Measurements from ENCODE around the gene IL17RA.

The IL17RA gene

GRCh38 chr22:17108256-17109112, 23.7 kb downstream of the IL17RA start:
- Histone ChIP-seq H3K9me3 (ENCODE audit: insufficient read depth, low read depth, low read length) (no peaks in the 10 kb centered on the region), H3K27me3 (ENCODE audit: insufficient read depth, low read length) (no peaks in the 10 kb centered on the region), H3K4me1 (ENCODE audit: insufficient read depth, low read length) (no peaks in the 10 kb centered on the region), H3K36me3 (ENCODE audit: insufficient read depth, low read length) (peaks cover 4% of the 10 kb centered on the region; the same call in 1 of the 2 replicates), H3K4me3 (ENCODE audit: low read length) (no peak overlapping the region), H3K9ac (ENCODE audit: low read depth, low read length) (no peak overlapping the region), H3K27ac (ENCODE audit: low read depth, low read length) (no peak overlapping the region)
- WGBS, result 96% methylated on average over 66 of the region's 66 CpGs

GRCh38 chr22:17109113-17109865, 24.5 kb downstream of the IL17RA start:
- WGBS, result 94% methylated on average over 42 of the region's 42 CpGs

GRCh38 chr22:17109976-17110375, 25.2 kb downstream of the IL17RA start:
- Histone ChIP-seq H3K9ac (ENCODE audit: low read depth, low read length) (no peak overlapping the region), H3K27ac (ENCODE audit: low read depth, low read length) (no peak overlapping the region), H3K9me3 (ENCODE audit: insufficient read depth, low read depth, low read length) (no peaks in the 10 kb centered on the region), H3K36me3 (ENCODE audit: insufficient read depth, low read length) (peaks cover 4% of the 10 kb centered on the region; the same call in 1 of the 2 replicates), H3K4me3 (ENCODE audit: low read length) (no peak overlapping the region), H3K27me3 (ENCODE audit: insufficient read depth, low read length) (no peaks in the 10 kb centered on the region), H3K4me1 (ENCODE audit: insufficient read depth, low read length) (no peaks in the 10 kb centered on the region)
- whole genome bisulfite sequencing, result 89% methylated on average over 16 of the region's 16 CpGs

More at GRCh38 chr22:17109113-17109865, 24.5 kb downstream of the IL17RA start:
- Histone ChIP-seq H3K9me3 (ENCODE audit: insufficient read depth, low read depth, low read length) (no peaks in the 10 kb centered on the region), H3K4me1 (ENCODE audit: insufficient read depth, low read length) (no peaks in the 10 kb centered on the region), H3K9ac (ENCODE audit: low read depth, low read length) (no peak overlapping the region), H3K27ac (ENCODE audit: low read depth, low read length) (no peak overlapping the region), H3K36me3 (ENCODE audit: insufficient read depth, low read length) (peaks cover 4% of the 10 kb centered on the region; the same call in 1 of the 2 replicates), H3K4me3 (ENCODE audit: low read length) (no peak overlapping the region), H3K27me3 (ENCODE audit: insufficient read depth, low read length) (no peaks in the 10 kb centered on the region)

- no peak overlapping the region for H3K27ac ChIP-seq (ENCODE audit: low read depth, low read length)
- no peaks in the 10 kb centered on the region for H3K4me1 ChIP-seq (ENCODE audit: insufficient read depth, low read length)
- peaks cover 4% of the 10 kb centered on the region; the same call in 1 of the 2 replicates for H3K36me3 ChIP-seq (ENCODE audit: insufficient read depth, low read length)
- H3K27me3 ChIP-seq (ENCODE audit: insufficient read depth, low read length), result no peaks in the 10 kb centered on the region
- H3K9ac ChIP-seq (ENCODE audit: low read depth, low read length), result no peak overlapping the region
- H3K4me3 ChIP-seq (ENCODE audit: low read length), result no peak overlapping the region
- no peaks in the 10 kb centered on the region for H3K9me3 ChIP-seq (ENCODE audit: insufficient read depth, low read depth, low read length)
- 85% methylated on average over 13 of the region's 13 CpGs for whole genome bisulfite sequencing
Observed at GRCh38 chr22:17110791-17111550, 26.2 kb downstream of the IL17RA start.

- H3K9me3 ChIP-seq (ENCODE audit: insufficient read depth, low read depth, low read length), result no peaks in the 10 kb centered on the region
- no peaks in the 10 kb centered on the region for H3K27me3 ChIP-seq (ENCODE audit: insufficient read depth, low read length)
- whole genome bisulfite sequencing, result 87% methylated on average over 9 of the region's 9 CpGs
- peaks cover 4% of the 10 kb centered on the region; the same call in 1 of the 2 replicates for H3K36me3 ChIP-seq (ENCODE audit: insufficient read depth, low read length)
- peaks cover 12% of the 10 kb centered on the region for H3K4me1 ChIP-seq (ENCODE audit: insufficient read depth, low read length)
- no peak overlapping the region for H3K9ac ChIP-seq (ENCODE audit: low read depth, low read length)
- no peak overlapping the region for H3K4me3 ChIP-seq (ENCODE audit: low read length)
- H3K27ac ChIP-seq (ENCODE audit: low read depth, low read length), result no peak overlapping the region
Observed at GRCh38 chr22:17112491-17113042, 27.8 kb downstream of the IL17RA start.

GRCh38 chr22:17113600-17113999, 28.8 kb downstream of the IL17RA start:
- WGBS, result 90% methylated on average over 8 of the region's 8 CpGs
- Histone ChIP-seq H3K4me1 (ENCODE audit: insufficient read depth, low read length) (peaks cover 16% of the 10 kb centered on the region), H3K27ac (ENCODE audit: low read depth, low read length) (no peak overlapping the region), H3K27me3 (ENCODE audit: insufficient read depth, low read length) (no peaks in the 10 kb centered on the region), H3K36me3 (ENCODE audit: insufficient read depth, low read length) (no peaks in the 10 kb centered on the region), H3K9ac (ENCODE audit: low read depth, low read length) (no peak overlapping the region), H3K9me3 (ENCODE audit: insufficient read depth, low read depth, low read length) (no peaks in the 10 kb centered on the region), H3K4me3 (ENCODE audit: low read length) (no peak overlapping the region)

GRCh38 chr22:17114173-17114897, 29.5 kb downstream of the IL17RA start:
- Histone ChIP-seq H3K36me3 (ENCODE audit: insufficient read depth, low read length) (no peaks in the 10 kb centered on the region), H3K27ac (ENCODE audit: low read depth, low read length) (no peak overlapping the region), H3K4me1 (ENCODE audit: insufficient read depth, low read length) (peaks cover 16% of the 10 kb centered on the region), H3K27me3 (ENCODE audit: insufficient read depth, low read length) (no peaks in the 10 kb centered on the region), H3K9me3 (ENCODE audit: insufficient read depth, low read depth, low read length) (no peaks in the 10 kb centered on the region), H3K9ac (ENCODE audit: low read depth, low read length) (no peak overlapping the region), H3K4me3 (ENCODE audit: low read length) (no peak overlapping the region)
- WGBS, result 91% methylated on average over 13 of the region's 13 CpGs

GRCh38 chr22:17114898-17115235, 30.1 kb downstream of the IL17RA start:
- Histone ChIP-seq H3K4me1 (ENCODE audit: insufficient read depth, low read length) (peaks cover 16% of the 10 kb centered on the region), H3K27ac (ENCODE audit: low read depth, low read length) (no peak overlapping the region), H3K27me3 (ENCODE audit: insufficient read depth, low read length) (peaks cover 4% of the 10 kb centered on the region; the same call in 1 of the 2 replicates), H3K36me3 (ENCODE audit: insufficient read depth, low read length) (no peaks in the 10 kb centered on the region), H3K9me3 (ENCODE audit: insufficient read depth, low read depth, low read length) (no peaks in the 10 kb centered on the region), H3K4me3 (ENCODE audit: low read length) (no peak overlapping the region), H3K9ac (ENCODE audit: low read depth, low read length) (no peak overlapping the region)
- WGBS, result 93% methylated on average over 9 of the region's 9 CpGs

GRCh38 chr22:17115236-17115635, 30.4 kb downstream of the IL17RA start:
- H3K4me3 ChIP-seq (ENCODE audit: low read length), result no peak overlapping the region
- H3K27me3 ChIP-seq (ENCODE audit: insufficient read depth, low read length), result peaks cover 4% of the 10 kb centered on the region; the same call in 1 of the 2 replicates
- WGBS, result 57% methylated on average over 3 of the region's 4 CpGs
- peaks cover 16% of the 10 kb centered on the region for H3K4me1 ChIP-seq (ENCODE audit: insufficient read depth, low read length)
- no peaks in the 10 kb centered on the region for H3K36me3 ChIP-seq (ENCODE audit: insufficient read depth, low read length)
- H3K27ac ChIP-seq (ENCODE audit: low read depth, low read length), result no peak overlapping the region
- no peaks in the 10 kb centered on the region for H3K9me3 ChIP-seq (ENCODE audit: insufficient read depth, low read depth, low read length)
- no peak overlapping the region for H3K9ac ChIP-seq (ENCODE audit: low read depth, low read length)

- Histone ChIP-seq H3K4me1 (ENCODE audit: insufficient read depth, low read length) (peaks cover 16% of the 10 kb centered on the region), H3K27ac (ENCODE audit: low read depth, low read length) (no peak overlapping the region), H3K9ac (ENCODE audit: low read depth, low read length) (no peak overlapping the region), H3K27me3 (ENCODE audit: insufficient read depth, low read length) (peaks cover 4% of the 10 kb centered on the region; the same call in 1 of the 2 replicates), H3K4me3 (ENCODE audit: low read length) (no peak overlapping the region), H3K9me3 (ENCODE audit: insufficient read depth, low read depth, low read length) (no peaks in the 10 kb centered on the region), H3K36me3 (ENCODE audit: insufficient read depth, low read length) (no peaks in the 10 kb centered on the region)
- 90% methylated on average over 5 of the region's 5 CpGs for WGBS
Observed at GRCh38 chr22:17115945-17116565, 31.3 kb downstream of the IL17RA start.

Measured in HUES64 (cell line).